ENCODE data around the gene VRTN. TPM values are rescaled to one million over a fixed set of nuclear protein-coding genes. Genes with fewer than 3 reads are reported as not detected.

The VRTN gene
- total and polyA plus RNA-seq, 2 of the 8 experiments (the other 6 are each of a cell fraction or from before 2014, with no cell fraction given): 133 to 148 TPM

- TF ChIP-seq EGR1 (IDR thresholded peaks at IDR 0.05; ENCODE audit: borderline replicate concordance, low read depth, low read length) (0 out of 2 replicates have a peak, but pooled peaks have one; percentile 27), SP1 (IDR thresholded peaks at IDR 0.05; ENCODE audit: low read depth, low read length) (peak; percentile 96), RAD21 (IDR thresholded peaks at IDR 0.05 in 1 of 2, conservative IDR thresholded peaks at IDR 0.05 in 1 of 2; ENCODE audit: low read depth in 2 of 2, low read length in 2 of 2) (peak in 1 of 2 experiments; percentile 20; a peak in 1 of 4 replicates), CBX5 (IDR thresholded peaks at IDR 0.05; ENCODE audit: low read depth, low read length) (no peak), EZH2 (IDR thresholded peaks at IDR 0.05; ENCODE audit: low read depth, low read length, severe bottlenecking) (no peak), CBX8 (IDR thresholded peaks at IDR 0.05; ENCODE audit: borderline replicate concordance, low read depth, low read length) (no peak), SRF (IDR thresholded peaks at IDR 0.05; ENCODE audit: low read depth, low read length) (0 out of 2 replicates have a peak, but pooled peaks have one; percentile 28), SIRT6 (IDR thresholded peaks at IDR 0.05; ENCODE audit: low read length) (no peak), SIN3A (conservative IDR thresholded peaks at IDR 0.05 in 1 of 2, IDR thresholded peaks at IDR 0.05 in 1 of 2; ENCODE audit: low read depth in 1 of 2, low read length in 2 of 2) (peak; percentile 65 to 84; a peak in 3 of 4 replicates), TAF7 (optimal IDR thresholded peaks at IDR 0.05; ENCODE audit: borderline replicate concordance, low read depth, low read length) (no peak)
- TF ChIP-seq, protein P1, sequence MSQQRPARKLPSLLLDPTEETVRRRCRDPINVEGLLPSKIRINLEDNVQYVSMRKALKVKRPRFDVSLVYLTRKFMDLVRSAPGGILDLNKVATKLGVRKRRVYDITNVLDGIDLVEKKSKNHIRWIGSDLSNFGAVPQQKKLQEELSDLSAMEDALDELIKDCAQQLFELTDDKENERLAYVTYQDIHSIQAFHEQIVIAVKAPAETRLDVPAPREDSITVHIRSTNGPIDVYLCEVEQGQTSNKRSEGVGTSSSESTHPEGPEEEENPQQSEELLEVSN (IDR thresholded peaks at IDR 0.05): peak; percentile 36; the same call in 1 of the 2 replicates
Measured at GRCh38 chr14:74326369-74327152, 21.7 kb upstream of the VRTN start (continued).
